Uterus (tissue), 4 donors: ENCODE data around the gene BCAS3. TPM values are rescaled to one million over a fixed set of nuclear protein-coding genes. Genes with fewer than 3 reads are reported as not detected.
"Not testable (repeated sequence)": the region's sequence is repeated elsewhere in the genome, so short reads cannot be mapped to it uniquely, and the experiment has no call there.

Experiments
- DNase-seq, 2 donors: peaks; one replicate each; pipeline ENCODE4 v3.0.0-alpha.2; 2019 to 2020
- H3K27ac ChIP-seq, 2 donors: fragments of 200-600 bp; sonication (generic); 1 replicate in 1 of 2; 2 replicates in 1 of 2; pipeline ENCODE4 v1.5.1; 2016 to 2018
- H3K27me3 ChIP-seq, 2 donors: fragments of 200-600 bp; sonication (generic); one replicate each; pipeline ENCODE4 v1.5.1; 2018 to 2019; ENCODE audit warnings: control low read depth in 1 of 2
- H3K36me3 ChIP-seq, 2 donors: fragments of 200-600 bp; sonication (generic); one replicate each; pipeline ENCODE4 v1.5.1; 2019; ENCODE audit warnings: control low read depth in 1 of 2
- H3K4me1 ChIP-seq, 2 donors: fragments of 200-600 bp; sonication (generic); one replicate each; pipeline ENCODE4 v1.5.1; 2018 to 2019; ENCODE audit warnings: control low read depth in 1 of 2
- H3K4me3 ChIP-seq, 2 donors: fragments of 200-600 bp; sonication (generic); 1 replicate in 1 of 2; 2 replicates in 1 of 2; pipeline ENCODE4 v1.5.1; 2018 to 2019; ENCODE audit warnings: mild to moderate bottlenecking in 1 of 2
- H3K9me3 ChIP-seq, 2 donors: fragments of 200-600 bp; sonication (generic); one replicate each; pipeline ENCODE4 v1.5.1; 2019; ENCODE audit warnings: control low read depth in 1 of 2
- CTCF ChIP-seq, 4 experiments: fragments of 200-600 bp in 2 of 4; fragments of 450-650 bp in 2 of 4; sonication (generic) in 2 of 4; IDR thresholded peaks; one replicate each; pipeline ENCODE4 v1.5.1; 2016 to 2019; ENCODE audit warnings: antibody characterized with exemption in 4 of 4, mild to moderate bottlenecking in 2 of 4, moderate library complexity in 1 of 4
- POLR2A ChIP-seq, 2 donors: fragments of 450-650 bp; IDR thresholded peaks; one replicate each; pipeline ENCODE4 v1.6.1; 2016; ENCODE audit warnings: antibody characterized with exemption in 2 of 2, mild to moderate bottlenecking in 1 of 2, moderate library complexity in 1 of 2
- intact Hi-C: fragments of 100-400 bp; cut with DNase I; formaldehyde crosslinking; loops from one replicate; pipeline ENCODE4 v1.15.1; 2023; ENCODE audit warnings: low total_unique reads
- total RNA-seq, 4 donors: library from RNA; depleted of rRNA in 3 of 4; stranded (reverse); fragments of >200 nt in 3 of 4; gene quantifications; one replicate each; pipeline versions ENCODE4 v1.1.0 to v1.2.4, GENCODE V29; 2014 to 2023
- donor health status: DM: yes; HTN: yes; CAD: no.

BCAS3 gene
- total RNA-seq, 4 donors from 2014 or later, result 42.6 to 147 (median 83.7) TPM

GRCh38 chr17:60802377-60802776 lies 124.7 kb downstream of the BCAS3 start:
- intact Hi-C loops, result no loop called here
- no peak for DNase-seq
- no peaks in the 10 kb centered on the region for H3K4me1 ChIP-seq
- H3K4me3 ChIP-seq, result no peak overlapping the region
- TF ChIP-seq POLR2A (IDR thresholded peaks at IDR 0.05) (no peak), CTCF (IDR thresholded peaks at IDR 0.05) (no peak)
- H3K9me3 ChIP-seq, result no peaks in the 10 kb centered on the region
- no peak overlapping the region for H3K27ac ChIP-seq
- no peaks in the 10 kb centered on the region for H3K27me3 ChIP-seq
- H3K36me3 ChIP-seq, result no peaks in the 10 kb centered on the region

- no peak overlapping the region for H3K27ac ChIP-seq
Observed at GRCh38 chr17:60803059-60803458, 125.4 kb downstream of the BCAS3 start.

DNA sequence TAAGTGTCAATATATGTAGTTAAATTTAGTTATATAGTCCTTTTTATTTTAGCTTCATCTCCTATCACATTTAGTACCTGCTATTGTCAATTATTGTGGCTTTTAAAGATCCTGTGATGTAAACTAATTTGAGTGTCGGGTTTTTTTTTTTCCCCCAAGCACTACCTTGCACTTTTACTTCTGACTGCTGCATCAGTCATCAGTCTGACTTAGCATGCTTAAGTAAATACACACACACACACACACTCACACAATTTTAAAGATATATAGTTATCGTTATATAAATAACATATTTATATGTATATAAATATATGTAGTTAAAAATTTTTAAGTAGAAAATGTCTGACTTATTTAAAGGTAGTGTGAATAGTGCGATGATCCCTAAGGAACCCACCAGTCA lies 127.2 kb downstream of the BCAS3 start:
- DNase-seq, result no peak
- H3K4me3 ChIP-seq, result no peak overlapping the region
- H3K27ac ChIP-seq, result no peak overlapping the region
- intact Hi-C loops, result no loop called here
- no peaks in the 10 kb centered on the region for H3K36me3 ChIP-seq
- H3K27me3 ChIP-seq, result no peaks in the 10 kb centered on the region
- H3K9me3 ChIP-seq, result no peaks in the 10 kb centered on the region
- no peak for TF ChIP-seq POLR2A (IDR thresholded peaks at IDR 0.05)
- TF ChIP-seq CTCF (IDR thresholded peaks at IDR 0.05), result no peak
- H3K4me1 ChIP-seq, result no peaks in the 10 kb centered on the region

More at GRCh38 chr17:60803059-60803458, 125.4 kb downstream of the BCAS3 start:
- H3K9me3 ChIP-seq, result no peaks in the 10 kb centered on the region
- no peaks in the 10 kb centered on the region for H3K4me1 ChIP-seq
- TF ChIP-seq CTCF (IDR thresholded peaks at IDR 0.05) (no peak), POLR2A (IDR thresholded peaks at IDR 0.05) (no peak)
- H3K36me3 ChIP-seq, result no peaks in the 10 kb centered on the region
- H3K4me3 ChIP-seq, result no peak overlapping the region
- no peaks in the 10 kb centered on the region for H3K27me3 ChIP-seq
- DNase-seq, result no peak
- intact Hi-C loops, result no loop called here

DNA sequence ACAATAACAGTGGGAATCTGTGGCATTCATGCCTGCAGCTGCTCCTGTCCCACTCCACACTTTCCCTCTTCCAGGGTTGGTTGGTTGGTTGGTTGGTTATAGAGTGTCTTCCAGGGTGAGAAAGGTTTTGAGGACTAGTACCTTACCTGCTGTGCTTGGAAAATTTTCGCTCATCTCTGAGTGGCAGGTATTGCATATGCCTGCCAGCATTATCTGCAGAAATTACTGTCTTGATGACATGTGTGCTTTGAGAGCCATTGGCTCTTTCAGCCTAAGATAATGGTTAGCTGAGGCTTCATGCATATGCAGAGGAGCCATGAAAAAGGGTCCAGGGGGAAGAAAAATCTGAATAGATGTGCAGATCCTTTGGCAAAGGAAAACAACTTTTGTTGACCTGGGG lies 131.8 kb downstream of the BCAS3 start:
- Histone ChIP-seq H3K4me1 (no peaks in the 10 kb centered on the region), H3K27ac (no peak overlapping the region), H3K36me3 (no peaks in the 10 kb centered on the region), H3K9me3 (no peaks in the 10 kb centered on the region), H3K4me3 (no peak overlapping the region), H3K27me3 (no peaks in the 10 kb centered on the region)
- no peak for DNase-seq
- intact Hi-C loops, result no loop called here
- no peak for TF ChIP-seq CTCF (IDR thresholded peaks at IDR 0.05)
- TF ChIP-seq POLR2A (IDR thresholded peaks at IDR 0.05), result no peak

GRCh38 chr17:60814941-60815340 lies 137.3 kb downstream of the BCAS3 start:
- H3K27me3 ChIP-seq, H3K9me3 ChIP-seq, DNase-seq, intact Hi-C loops, H3K27ac ChIP-seq, H3K36me3 ChIP-seq, H3K4me1 ChIP-seq, H3K4me3 ChIP-seq: not testable (repeated sequence)

GRCh38 chr17:60817192-60817591 lies 139.5 kb downstream of the BCAS3 start:
- Histone ChIP-seq H3K27me3 (no peaks in the 10 kb centered on the region), H3K4me1 (no peaks in the 10 kb centered on the region), H3K4me3 (no peak overlapping the region), H3K27ac (no peak overlapping the region), H3K36me3 (no peaks in the 10 kb centered on the region), H3K9me3 (no peaks in the 10 kb centered on the region)
- intact Hi-C loops, result no loop called here
- DNase-seq, result no peak
- TF ChIP-seq POLR2A (IDR thresholded peaks at IDR 0.05), result no peak
- TF ChIP-seq CTCF (IDR thresholded peaks at IDR 0.05), result no peak
